DMS153 treated with DMSO at 0.1 percent for 48 hours (cell line): ENCODE results near the gene CRYGN.
A peak's percentile ranks its signal among the peaks of the same experiment; 100 is the strongest.

ENCODE experiments used
- DNase-seq: peaks from one replicate; lab custom pipeline; 2025; ENCODE audit not compliant: unreplicated experiment; lab: John Stamatoyannopoulos, UW

CRYGN gene

GRCh38 chr7:151440799-151441445 is 981 bp upstream of the CRYGN start:
- DNase-seq, result no peak

- DNase-seq, result no peak
These were observed 908 bp downstream of the CRYGN start for GRCh38 chr7:151438864-151439601.

- DNase-seq, result no peak
These were observed 1.9 kb downstream of the CRYGN start for GRCh38 chr7:151437866-151438516.

GRCh38 chr7:151437159-151437553 is 2.8 kb downstream of the CRYGN start:
- DNase-seq, result no peak

GRCh38 chr7:151436446-151437158 is 3.3 kb downstream of the CRYGN start:
- DNase-seq, result no peak

GRCh38 chr7:151435971-151436370 is 4.0 kb downstream of the CRYGN start:
- no peak for DNase-seq

- DNase-seq, result no peak
These were observed 4.6 kb downstream of the CRYGN start for GRCh38 chr7:151435103-151435916.

GRCh38 chr7:151434549-151434948 is 5.4 kb downstream of the CRYGN start:
- DNase-seq, result no peak

- DNase-seq, result no peak
These were observed 6.1 kb downstream of the CRYGN start for GRCh38 chr7:151433721-151434400.

- no peak for DNase-seq
These were observed 7.1 kb downstream of the CRYGN start for GRCh38 chr7:151432658-151433521.

GRCh38 chr7:151431768-151432311 is 8.1 kb downstream of the CRYGN start:
- DNase-seq, result no peak

GRCh38 chr7:151431281-151431767 is 8.6 kb downstream of the CRYGN start:
- no peak for DNase-seq

- no peak for DNase-seq
These were observed 9.3 kb downstream of the CRYGN start for GRCh38 chr7:151430391-151431205.

- peak; percentile 73 for DNase-seq
These were observed 10.2 kb downstream of the CRYGN start for GRCh38 chr7:151429560-151430331.

- DNase-seq, result no peak
These were observed 10.7 kb downstream of the CRYGN start for GRCh38 chr7:151429237-151429559.

- DNase-seq, result no peak
These were observed 11.3 kb downstream of the CRYGN start for GRCh38 chr7:151428378-151429236.
